NCI-H2107 treated with DMSO at 0.1 percent for 48 hours (cell line): ENCODE measurements around the gene MYO5A.
"Not testable (repeated sequence)": the region's sequence is repeated elsewhere in the genome, so short reads cannot be mapped to it uniquely, and the experiment has no call there.

Source experiments
- DNase-seq: peaks from one replicate; lab custom pipeline; 2025; ENCODE audit not compliant: unreplicated experiment; lab: John Stamatoyannopoulos, UW

MYO5A gene

GRCh38 chr15:52424856-52425431 is 103.7 kb downstream of the MYO5A start:
- no peak for DNase-seq

DNA sequence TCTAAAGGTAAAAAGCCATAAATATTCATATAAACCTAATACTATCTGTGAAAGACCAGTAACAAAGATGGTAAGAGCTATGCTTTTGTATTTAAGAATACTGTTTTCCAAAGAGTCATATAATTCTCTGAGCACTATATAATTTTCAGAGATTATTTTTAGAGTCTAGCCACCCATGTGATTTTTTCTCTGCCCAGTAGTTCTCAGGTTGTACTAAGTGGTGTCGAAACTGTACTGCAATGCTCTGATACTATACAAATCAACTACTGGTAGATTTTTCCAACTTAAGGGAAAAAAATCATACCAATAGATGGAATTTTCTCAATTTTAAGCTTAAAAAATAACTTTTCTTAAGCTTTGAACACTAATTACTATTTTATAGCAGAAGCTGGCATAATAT is 104.8 kb downstream of the MYO5A start:
- DNase-seq: no peak

GRCh38 chr15:52422001-52422400 is 106.7 kb downstream of the MYO5A start:
- DNase-seq: no peak

GRCh38 chr15:52421029-52421428 is 107.7 kb downstream of the MYO5A start:
- DNase-seq: no peak

DNA sequence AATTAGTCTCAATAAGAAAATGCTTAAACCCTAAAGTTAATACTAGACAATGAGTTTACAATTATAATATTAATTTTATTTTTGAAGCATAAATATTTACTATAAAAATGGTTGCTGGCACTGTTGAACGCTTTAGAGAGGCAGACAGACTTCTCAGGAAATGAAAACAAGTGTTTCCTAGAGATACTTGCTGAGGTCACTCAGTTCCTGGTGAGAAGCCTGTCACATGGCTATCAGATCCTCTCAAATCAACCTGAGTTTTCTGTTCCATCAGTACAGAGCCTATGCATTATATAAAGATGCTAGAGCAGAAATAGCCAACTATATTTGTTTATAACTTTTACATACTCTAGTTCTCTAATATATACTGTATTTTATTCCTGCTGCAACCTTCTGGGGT is 109.2 kb downstream of the MYO5A start:
- no peak for DNase-seq

DNA sequence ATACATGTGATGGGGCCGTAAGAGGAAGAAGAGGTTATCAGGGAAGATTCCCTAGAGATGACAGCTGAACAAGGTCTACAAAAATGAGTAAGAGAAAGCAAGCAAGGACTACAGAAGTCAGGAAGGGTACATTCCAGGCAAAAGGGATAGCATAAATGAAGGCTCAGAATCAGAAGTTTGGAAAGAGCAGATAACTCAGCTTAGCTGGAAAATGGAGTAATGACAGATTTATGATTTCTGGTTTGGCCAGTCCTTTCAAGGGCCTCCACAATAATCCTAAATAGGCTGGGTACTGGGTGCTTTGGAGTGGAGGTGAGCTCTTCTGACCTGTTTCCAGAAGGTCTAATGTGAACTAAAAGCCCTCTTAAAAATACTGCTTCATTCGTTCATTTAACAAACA is 110.7 kb downstream of the MYO5A start:
- no peak for DNase-seq

- no peak for DNase-seq
Measured at GRCh38 chr15:52417521-52417920, 111.2 kb downstream of the MYO5A start.

DNA sequence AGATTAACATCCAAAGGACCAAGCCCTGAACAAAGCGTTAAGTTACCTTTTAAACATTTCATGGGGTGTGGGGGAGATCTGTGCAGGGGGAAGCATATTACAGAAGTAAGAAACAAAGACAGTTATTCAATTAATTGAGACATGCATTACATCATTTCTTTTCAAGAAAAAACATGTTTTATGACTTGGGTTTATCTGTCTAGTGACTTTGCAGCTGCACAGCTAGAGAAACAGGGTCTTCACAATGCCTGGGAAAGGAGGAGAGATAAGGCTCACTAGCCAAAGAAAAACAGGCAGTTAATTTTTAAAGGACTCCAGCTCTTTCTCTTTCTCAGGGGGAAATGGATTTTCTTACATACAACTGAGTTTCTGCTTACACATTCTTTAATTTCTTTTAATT is 112.1 kb downstream of the MYO5A start:
- DNase-seq: not testable (repeated sequence)

DNA sequence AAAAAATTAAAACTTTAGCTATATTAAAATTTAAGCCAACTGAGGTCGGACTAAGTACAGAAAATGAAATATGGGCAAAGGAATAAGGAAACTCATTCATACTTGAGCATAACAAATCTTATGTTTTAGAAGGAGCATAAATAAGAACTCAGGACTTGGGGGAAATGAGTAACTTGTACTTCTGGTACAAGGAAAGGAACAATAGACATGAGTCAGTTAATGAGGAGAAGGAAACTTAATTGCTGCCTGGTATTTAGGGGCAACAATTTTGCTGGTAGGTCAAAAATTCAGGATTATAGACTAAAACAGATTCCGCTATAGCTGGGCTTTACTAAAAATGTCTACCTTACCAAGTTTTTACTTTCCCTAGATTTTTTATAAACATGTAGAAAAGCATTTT is 113.1 kb downstream of the MYO5A start:
- no peak for DNase-seq

- peak; percentile 48 for DNase-seq
Measured at GRCh38 chr15:52414936-52415335, 113.7 kb downstream of the MYO5A start.

DNA sequence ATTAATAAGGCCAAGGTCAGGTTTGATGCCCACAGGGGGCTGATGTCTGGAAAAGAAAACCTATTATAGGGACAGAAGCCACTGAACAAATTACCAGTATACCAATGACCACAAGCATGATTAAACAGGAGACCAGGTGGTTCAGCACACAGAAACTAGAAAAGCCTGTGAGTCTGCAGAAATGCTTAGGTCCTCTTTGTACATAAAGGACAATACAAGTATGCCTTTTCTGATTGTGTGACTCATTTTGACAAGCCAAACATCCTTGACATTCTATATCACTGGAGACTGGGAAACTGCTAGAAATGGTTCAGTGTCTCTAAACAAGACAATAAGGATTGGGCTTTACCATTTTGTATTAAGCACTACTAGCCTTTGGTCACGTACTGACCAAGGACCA is 119.9 kb downstream of the MYO5A start:
- no peak for DNase-seq

DNA sequence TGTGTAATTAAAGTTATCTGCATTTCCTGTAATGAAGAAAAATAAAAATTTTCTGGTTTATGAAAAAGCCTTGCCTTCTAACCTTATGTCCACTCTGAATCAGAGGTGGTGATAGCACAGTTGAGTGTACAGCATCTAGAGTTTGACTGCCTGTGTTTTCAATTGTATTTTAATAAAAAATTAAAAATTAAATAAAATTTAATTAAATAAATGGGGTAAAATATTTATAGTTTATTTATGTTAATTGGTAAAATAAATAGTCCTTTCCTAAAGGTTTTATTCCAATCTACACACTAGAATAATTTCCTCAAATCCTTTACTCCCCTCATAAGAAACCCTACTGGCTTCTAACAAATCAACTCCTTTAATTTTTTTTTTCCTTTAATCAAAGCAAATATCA is 121.3 kb downstream of the MYO5A start:
- no peak for DNase-seq

DNA sequence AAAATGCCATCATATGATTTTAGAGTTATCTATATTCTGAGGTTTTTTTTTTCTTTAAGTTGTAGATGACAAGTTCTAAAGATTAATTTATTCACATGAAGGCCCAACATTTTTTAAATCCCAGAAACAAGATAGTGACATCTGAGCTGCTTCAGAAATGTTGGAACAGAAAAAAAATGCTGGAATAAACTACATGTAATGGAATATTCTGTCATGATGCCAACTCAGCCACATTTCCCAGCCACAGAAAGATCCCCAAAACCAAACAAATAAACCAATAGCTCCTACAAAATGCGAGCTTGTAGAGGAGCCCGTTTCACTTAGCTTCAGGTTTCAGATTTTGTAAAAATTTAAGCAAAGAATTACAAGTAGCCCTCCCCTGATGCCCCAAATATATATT is 122.1 kb downstream of the MYO5A start:
- DNase-seq: no peak

DNA sequence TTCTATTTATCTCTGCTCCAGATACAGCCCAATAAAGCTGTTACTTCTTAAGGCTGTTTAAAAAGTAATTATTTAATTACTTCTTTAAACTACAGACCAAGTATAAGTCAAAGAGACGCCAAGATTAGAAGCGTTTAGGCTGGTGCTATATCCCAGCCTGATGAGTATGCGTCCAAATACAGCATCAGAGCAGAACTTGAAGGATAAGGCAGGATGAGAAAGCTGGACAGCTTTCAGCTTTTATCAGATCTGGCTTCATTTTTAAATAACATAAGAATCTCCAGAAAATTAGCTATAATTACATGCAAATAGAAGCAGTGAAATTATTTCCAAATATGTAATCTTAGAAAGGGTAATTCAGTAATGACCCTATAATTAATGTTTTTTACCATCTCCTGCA is 122.8 kb downstream of the MYO5A start:
- DNase-seq: no peak

GRCh38 chr15:52397118-52397517 is 131.6 kb downstream of the MYO5A start:
- DNase-seq: no peak

- no peak for DNase-seq
Measured at GRCh38 chr15:52394118-52394517, 134.6 kb downstream of the MYO5A start.

DNA sequence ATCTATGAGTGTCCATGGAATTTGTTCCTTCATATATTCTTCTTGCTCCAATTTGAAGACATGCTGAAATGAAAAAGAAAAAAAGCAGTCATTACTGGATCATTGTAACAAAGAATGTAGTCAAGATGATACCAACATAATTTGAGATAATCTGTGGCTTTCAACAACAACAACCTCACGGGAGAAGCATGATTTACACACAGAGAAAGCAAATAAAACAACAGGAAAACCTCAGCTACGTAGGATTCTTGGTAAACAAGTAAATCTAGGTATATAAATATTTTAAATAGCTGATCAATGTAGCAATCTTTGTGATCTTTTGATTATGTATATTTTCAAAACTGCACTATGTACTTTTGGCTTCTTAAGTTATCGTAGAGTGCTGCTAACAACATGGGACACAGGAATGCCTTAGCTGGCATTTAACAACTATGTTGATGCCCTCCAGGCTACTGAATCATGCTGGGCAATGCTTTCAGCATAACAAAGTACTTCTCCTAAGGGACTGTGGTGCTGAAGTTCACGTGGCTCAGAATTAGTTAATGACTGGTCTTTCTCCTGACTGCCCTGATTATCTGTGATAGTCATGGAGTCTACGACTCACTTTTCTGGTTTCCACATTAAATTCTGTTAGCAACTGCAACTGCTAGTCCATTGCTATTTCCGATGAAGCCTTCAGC is 136.5 kb downstream of the MYO5A start:
- no peak for DNase-seq

- DNase-seq: no peak
Measured at GRCh38 chr15:52391069-52391468, 137.6 kb downstream of the MYO5A start.

GRCh38 chr15:52385670-52386069 is 143.0 kb downstream of the MYO5A start:
- DNase-seq: no peak

DNA sequence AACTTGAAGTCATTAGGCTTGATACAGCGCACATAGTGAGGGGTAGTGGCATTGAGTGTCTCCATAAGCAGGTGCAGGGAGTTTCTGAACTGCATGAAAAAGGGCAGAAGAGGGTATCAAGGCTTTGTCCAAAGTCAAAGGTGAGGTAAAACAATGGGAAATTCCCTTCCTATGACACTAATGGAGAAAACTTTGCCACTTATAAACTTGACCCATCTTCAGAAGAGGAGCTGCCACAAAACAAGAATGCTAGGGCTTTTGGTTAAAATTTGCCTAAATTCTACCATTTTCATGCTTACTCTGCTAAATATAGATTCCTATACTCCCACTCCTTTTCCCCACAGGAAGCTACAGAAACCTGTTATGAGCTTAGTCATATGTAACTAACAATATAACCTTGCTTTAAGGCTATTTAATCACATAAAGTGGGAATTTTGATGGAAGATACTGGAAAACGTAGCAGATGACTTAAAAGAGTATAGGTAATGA is 145.5 kb downstream of the MYO5A start:
- DNase-seq: no peak

- DNase-seq: no peak
Measured at GRCh38 chr15:52382647-52383046, 146.0 kb downstream of the MYO5A start.

- no peak for DNase-seq
Measured at GRCh38 chr15:52379395-52380106, 149.1 kb downstream of the MYO5A start.
